K562 (cell line): Measurements from ENCODE around the gene SPINT1. TPM values are rescaled to one million over a fixed set of nuclear protein-coding genes. Genes with fewer than 3 reads are reported as not detected.

ENCODE experiments used
- ATAC-seq: fragments of 200-7000 bp; cut with Tn5 transposase; 3 replicates; pipeline ENCODE4 v1.9.1; 2020; ENCODE audit warnings: moderate library complexity
- BruUV-seq: library from RNA; stranded (reverse); fragments of 400-500 nt; replicated peaks from 2 replicates; lab custom pipeline; 2021; lab: Mats Ljungman, UMichigan
- CTCF ChIA-PET: fragments of 300-600 bp; formaldehyde crosslinking; extraction: SDS; loops from one replicate; lab custom pipeline; 2021; ENCODE audit warnings: low intra/inter-chr PET ratio; lab: Yijun Ruan, JAX
- POLR2A ChIA-PET: fragments of 300-600, 350-650 bp; sonication (Branson Sonifier 250); formaldehyde crosslinking; extraction: SDS; loops from one replicate; lab custom pipeline; 2021; ENCODE audit warnings: antibody characterized with exemption, inconsistent platforms; lab: Yijun Ruan, JAX
- DNase-seq, 4 experiments: peaks; one replicate each; pipeline versions ENCODE4 v3.0.0 to v3.0.0-alpha.2; 2011 to 2018; ENCODE audit warnings: low spot score in 3 of 4, mixed read lengths in 3 of 4; ENCODE audit errors: extremely low read depth in 1 of 4
- FAIRE-seq: peaks from 2 replicates; lab custom pipeline; 2011; peaks lifted over from hg19 to GRCh38; lab: Jason Lieb, UNC
- H2AFZ ChIP-seq: 2 replicates; pipeline ENCODE4 v1.6.0; 2011; ENCODE audit warnings: low read depth, low read length, control low read depth, inconsistent platforms
- H3K27ac ChIP-seq: fragments of 200-600 bp; 3 replicates; pipeline ENCODE4 v1.8.0; 2011; ENCODE audit warnings: low read depth, mild to moderate bottlenecking, control low read depth, inconsistent platforms, low read length, moderate library complexity, mixed read lengths; ENCODE audit errors: extremely low read depth
- H3K27me3 ChIP-seq, 2 experiments: fragments of 300-600 bp in 1 of 2; 2 replicates in 1 of 2; 3 replicates in 1 of 2; pipeline versions ENCODE4 v1.6.0 to v1.8.0; 2011; ENCODE audit warnings: inconsistent platforms in 2 of 2, low read length in 2 of 2, mild to moderate bottlenecking in 1 of 2, mixed read lengths in 1 of 2, moderate library complexity in 1 of 2; ENCODE audit not compliant: control insufficient read depth in 2 of 2, insufficient read depth in 2 of 2
- H3K36me3 ChIP-seq: fragments of 300-600 bp; 3 replicates; pipeline ENCODE4 v1.8.0; 2011; ENCODE audit warnings: mild to moderate bottlenecking, low read length, inconsistent platforms; ENCODE audit not compliant: control insufficient read depth, insufficient read depth
- H3K4me1 ChIP-seq, 2 experiments: fragments of 200-600 bp in 1 of 2; replicated peaks in 1 of 2; 2 replicates in 1 of 2; 3 replicates in 1 of 2; pipeline versions ENCODE4 v1.5.1 to v1.8.0; 2011; ENCODE audit warnings: inconsistent platforms in 2 of 2, low read length in 2 of 2, mild to moderate bottlenecking in 1 of 2, mixed read lengths in 1 of 2, moderate library complexity in 1 of 2; ENCODE audit not compliant: control insufficient read depth in 2 of 2, insufficient read depth in 2 of 2
- H3K4me2 ChIP-seq: 2 replicates; pipeline ENCODE4 v1.6.1; 2011; ENCODE audit warnings: low read length, control low read depth, inconsistent platforms, mixed read lengths; ENCODE audit not compliant: insufficient read depth
- H3K4me3 ChIP-seq: fragments of 200-600 bp; sonication (generic), shearing (Covaris generic); 2 replicates; pipeline ENCODE4 v1.5.1; 2016; ENCODE audit warnings: control low read depth, inconsistent platforms
- H3K79me2 ChIP-seq: fragments of 200-600 bp; 3 replicates; pipeline ENCODE4 v1.8.0; 2011; ENCODE audit warnings: low read length, inconsistent platforms; ENCODE audit not compliant: control insufficient read depth, insufficient read depth
- H3K9ac ChIP-seq, 2 experiments: 2 replicates each; pipeline versions ENCODE4 v1.6.0 to v1.6.1; 2011; ENCODE audit warnings: low read depth in 2 of 2, low read length in 2 of 2, control low read depth in 1 of 2, inconsistent platforms in 1 of 2, mild to moderate bottlenecking in 1 of 2, mixed read lengths in 1 of 2; ENCODE audit not compliant: insufficient read depth in 1 of 2
- H3K9me1 ChIP-seq: one replicate; pipeline ENCODE4 v1.6.0; 2011; ENCODE audit warnings: inconsistent platforms, mild to moderate bottlenecking, low read length, moderate library complexity; ENCODE audit not compliant: control insufficient read depth, insufficient read depth
- H3K9me3 ChIP-seq: replicated peaks from 2 replicates; pipeline ENCODE4 v1.5.1; 2011; ENCODE audit warnings: low read depth, low read length, inconsistent platforms; ENCODE audit not compliant: control insufficient read depth, insufficient read depth
- H4K20me1 ChIP-seq: replicated peaks from 2 replicates; pipeline ENCODE4 v1.6.1; 2011; ENCODE audit warnings: low read length, inconsistent platforms, mixed read lengths; ENCODE audit not compliant: control insufficient read depth, insufficient read depth
- ARNT ChIP-seq, 2 experiments: fragments of 450-650 bp; IDR thresholded peaks; 2 replicates each; pipeline ENCODE4 v1.6.1; 2016; ENCODE audit warnings: mild to moderate bottlenecking in 1 of 2
- CLOCK ChIP-seq: fragments of 250-450 bp; sonication (Bioruptor Pico); IDR thresholded peaks from 2 replicates; pipeline ENCODE4 v1.4.0; 2020; ENCODE audit warnings: mild to moderate bottlenecking, moderate library complexity, borderline replicate concordance
- CSDE1 ChIP-seq, 2 experiments: fragments of 450-650 bp; IDR thresholded peaks; 2 replicates each; pipeline ENCODE4 v1.6.1; 2016; ENCODE audit warnings: mild to moderate bottlenecking in 1 of 2
- DDX20 ChIP-seq: fragments of 450-650 bp; IDR thresholded peaks from 2 replicates; pipeline ENCODE4 v1.6.1; 2016; ENCODE audit warnings: missing genetic modification characterization, low read depth, mild to moderate bottlenecking, missing compliant biosample characterization, moderate library complexity
- FOXA3 ChIP-seq, 2 experiments: fragments of 450-650 bp in 1 of 2; sonication (generic) in 1 of 2; formaldehyde crosslinking; IDR thresholded peaks in 1 of 2; conservative IDR thresholded peaks in 1 of 2; 2 replicates each; pipeline versions ENCODE4 v1.4.0 to v1.8.0; 2020 to 2022; ENCODE audit warnings: mild to moderate bottlenecking in 2 of 2, missing genetic modification reagents in 1 of 2
- GTF2F1 ChIP-seq: IDR thresholded peaks from 2 replicates; pipeline ENCODE4 v1.6.1; 2011; ENCODE audit warnings: low read depth, low read length, improper control_type of control experiment
- JUN ChIP-seq, 2 experiments: sonication (generic) in 1 of 2; formaldehyde crosslinking in 1 of 2; IDR thresholded peaks; 2 replicates each; pipeline versions ENCODE4 v1.6.1 to v1.8.0; 2012 to 2022; ENCODE audit warnings: borderline replicate concordance in 2 of 2, mild to moderate bottlenecking in 2 of 2, improper control_type of control experiment in 1 of 2, low read depth in 1 of 2, low read length in 1 of 2, missing genetic modification reagents in 1 of 2
- LEF1 ChIP-seq: fragments of 450-650 bp; IDR thresholded peaks from 2 replicates; pipeline ENCODE4 v1.6.1; 2016; ENCODE audit warnings: mild to moderate bottlenecking
- NR2C1 ChIP-seq, 2 experiments: fragments of 450-650 bp; IDR thresholded peaks; 2 replicates each; pipeline ENCODE4 v1.6.1; 2017; ENCODE audit warnings: mild to moderate bottlenecking in 2 of 2, antibody characterized with exemption in 1 of 2, inconsistent platforms in 1 of 2, missing compliant biosample characterization in 1 of 2, missing genetic modification characterization in 1 of 2
- SOX6 ChIP-seq: fragments of 450-650 bp; IDR thresholded peaks from 2 replicates; pipeline ENCODE4 v1.6.1; 2014; ENCODE audit warnings: mild to moderate bottlenecking
- TAF15 ChIP-seq: fragments of 200-400 bp; formaldehyde crosslinking; IDR thresholded peaks from 2 replicates; pipeline ENCODE4 v1.6.1; 2017; ENCODE audit warnings: mild to moderate bottlenecking, low read depth, low read length, moderate library complexity
- USF1 ChIP-seq: sonication (generic); formaldehyde crosslinking; IDR thresholded peaks from 2 replicates; pipeline ENCODE4 v1.9.0; 2022; ENCODE audit warnings: mild to moderate bottlenecking, missing genetic modification reagents
- WGBS: fragments of 100-300 bp; shearing (Covaris generic); methylation state at CpG from one replicate; pipeline ENCODE4 v1.1.6; 2016; ENCODE audit warnings: low coverage, mixed read lengths; ENCODE audit not compliant: insufficient coverage; ENCODE audit errors: missing lambda C conversion rate; 5-methylcytosine and 5-hydroxymethylcytosine counted together
- in situ Hi-C: fragments of 300-500 bp; cut with MboI; formaldehyde crosslinking; loops from 4 replicates; pipeline ENCODE4 v1.15.0; 2018; ENCODE audit warnings: inconsistent platforms, mixed read lengths
- intact Hi-C: fragments of 100-400 bp; cut with micrococcal nuclease; formaldehyde crosslinking; loops from 2 replicates; pipeline ENCODE4 v1.14.2; 2022
- polyA plus RNA-seq, 8 experiments: library from polyadenylated mRNA; depleted of rRNA in 4 of 8; stranded (reverse) in 5 of 8; unstranded in 3 of 8; fragments of >200 nt; fragmentation: Nextera tagmentation in 2 of 8; fragmentation: Illumina TruSeq in 1 of 8; extraction: Ambion mirVana in 2 of 8; extraction: Trizol in 1 of 8; gene quantifications; 2 replicates each; pipeline versions ENCODE4 v1.2.1 to v1.2.3, GENCODE V29; 2011 to 2014; ENCODE audit warnings: inconsistent platforms in 1 of 8, missing spikeins in 1 of 8
- total RNA-seq, 7 experiments: library from RNA; depleted of rRNA in 6 of 7; stranded (reverse); fragments of >200 nt in 6 of 7; fragmentation: Illumina TruSeq in 2 of 7; extraction: Trizol in 2 of 7; gene quantifications; 2 replicates each; pipeline versions ENCODE4 v1.2.1 to v1.2.3, GENCODE V29; 2011 to 2021; ENCODE audit warnings: low replicate concordance in 1 of 7
- TF ChIP-seq, protein P1 (sequence below): fragments of 250-450 bp; sonication (Bioruptor Pico); IDR thresholded peaks from 2 replicates; pipeline ENCODE4 v1.4.0; 2020; ENCODE audit warnings: mild to moderate bottlenecking, moderate library complexity

SPINT1 gene
- total and polyA plus RNA-seq, 9 of the 15 experiments (the other 6 are each of a cell fraction or from before 2014, with no cell fraction given) = 0.78 to 4.5 (median 1.5) TPM

- FAIRE-seq = peak; percentile 79
- Histone ChIP-seq H3K4me1 (peaks cover 5 to 21% of the 10 kb centered on the region in 2 experiments; a peak in 4 of 5 replicates), H2AFZ (peak overlapping the region; percentile 56), H3K9ac (no peak overlapping the region; a peak in 1 of 4 replicates), H3K9me3 (no peaks in the 10 kb centered on the region), H3K36me3 (no peaks in the 10 kb centered on the region), H3K9me1 (no peaks in the 10 kb centered on the region), H3K79me2 (no peaks in the 10 kb centered on the region), H3K4me2 (no peak overlapping the region), H3K27me3 (no peaks in the 10 kb centered on the region), H3K4me3 (no peak overlapping the region), H4K20me1 (peaks cover 4% of the 10 kb centered on the region), H3K27ac (no peak overlapping the region)
- in situ Hi-C loops (no loop called here), intact Hi-C loops (no loop called here)
- no peak for DNase-seq
- ATAC-seq = no peak
- ChIA-PET POLR2A (interaction anchor here (1.0 kb wide), 1 partner anchor 85 kb away, joined by 3 read pairs; no protein-coding TSS in a partner anchor), CTCF (no interaction called here)
- WGBS = 25% methylated on average over 2 of the region's 2 CpGs
- no TSS peak for BruUV-seq
- TF ChIP-seq ARNT (IDR thresholded peaks at IDR 0.05) = no peak
- TF ChIP-seq GTF2F1 = no peak
- TF ChIP-seq USF1 (CRISPR knock-in tag) = no peak
- TF ChIP-seq SOX6 = peak; percentile 76
- no peak for TF ChIP-seq DDX20 (tag)
- TF ChIP-seq NR2C1 (IDR thresholded peaks at IDR 0.05) = no peak
- TF ChIP-seq NR2C1 (tag; IDR thresholded peaks at IDR 0.05) = no peak
- no peak for TF ChIP-seq CLOCK (CRISPR knock-in tag)
- TF ChIP-seq LEF1 = peak; percentile 54; the same call in 1 of the 2 replicates
- TF ChIP-seq, protein P1, sequence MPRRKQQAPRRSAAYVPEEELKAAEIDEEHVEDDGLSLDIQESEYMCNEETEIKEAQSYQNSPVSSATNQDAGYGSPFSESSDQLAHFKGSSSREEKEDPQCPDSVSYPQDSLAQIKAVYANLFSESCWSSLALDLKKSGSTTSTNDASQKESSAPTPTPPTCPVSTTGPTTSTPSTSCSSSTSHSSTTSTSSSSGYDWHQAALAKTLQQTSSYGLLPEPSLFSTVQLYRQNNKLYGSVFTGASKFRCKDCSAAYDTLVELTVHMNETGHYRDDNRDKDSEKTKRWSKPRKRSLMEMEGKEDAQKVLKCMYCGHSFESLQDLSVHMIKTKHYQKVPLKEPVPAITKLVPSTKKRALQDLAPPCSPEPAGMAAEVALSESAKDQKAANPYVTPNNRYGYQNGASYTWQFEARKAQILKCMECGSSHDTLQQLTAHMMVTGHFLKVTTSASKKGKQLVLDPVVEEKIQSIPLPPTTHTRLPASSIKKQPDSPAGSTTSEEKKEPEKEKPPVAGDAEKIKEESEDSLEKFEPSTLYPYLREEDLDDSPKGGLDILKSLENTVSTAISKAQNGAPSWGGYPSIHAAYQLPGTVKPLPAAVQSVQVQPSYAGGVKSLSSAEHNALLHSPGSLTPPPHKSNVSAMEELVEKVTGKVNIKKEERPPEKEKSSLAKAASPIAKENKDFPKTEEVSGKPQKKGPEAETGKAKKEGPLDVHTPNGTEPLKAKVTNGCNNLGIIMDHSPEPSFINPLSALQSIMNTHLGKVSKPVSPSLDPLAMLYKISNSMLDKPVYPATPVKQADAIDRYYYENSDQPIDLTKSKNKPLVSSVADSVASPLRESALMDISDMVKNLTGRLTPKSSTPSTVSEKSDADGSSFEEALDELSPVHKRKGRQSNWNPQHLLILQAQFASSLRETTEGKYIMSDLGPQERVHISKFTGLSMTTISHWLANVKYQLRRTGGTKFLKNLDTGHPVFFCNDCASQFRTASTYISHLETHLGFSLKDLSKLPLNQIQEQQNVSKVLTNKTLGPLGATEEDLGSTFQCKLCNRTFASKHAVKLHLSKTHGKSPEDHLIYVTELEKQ (CRISPR knock-in tag) = no peak
- TF ChIP-seq JUN (IDR thresholded peaks at IDR 0.05; ENCODE audit: borderline replicate concordance, low read depth, low read length) = no peak
- TF ChIP-seq JUN (CRISPR knock-in tag; IDR thresholded peaks at IDR 0.05; ENCODE audit: borderline replicate concordance) = no peak
- no peak for TF ChIP-seq TAF15
- peak; percentile 97 to 100 for TF ChIP-seq FOXA3 (CRISPR knock-in tag; conservative IDR thresholded peaks at IDR 0.05 in 1 of 2, IDR thresholded peaks at IDR 0.05 in 1 of 2)
- no peak for TF ChIP-seq CSDE1 (IDR thresholded peaks at IDR 0.05)
These were observed 13.0 kb upstream of the SPINT1 start for GRCh38 chr15:40830884-40831283.
